Measurements from ENCODE around the gene PLXNC1.

PLXNC1 gene

GRCh38 chr12:94141892-94142291 lies 6.5 kb upstream of the PLXNC1 start:
- TF ChIP-seq CTCF (IDR thresholded peaks at IDR 0.05; ENCODE audit: low read depth, low read length): no peak
- no peak for DNase-seq (ENCODE audit: low read depth in 2 of 2)
- H3K4me3 ChIP-seq (replicated peaks in 1 of 2; ENCODE audit: low read depth in 2 of 2, low read length in 2 of 2): no peak overlapping the region

- no peak for TF ChIP-seq CTCF (IDR thresholded peaks at IDR 0.05; ENCODE audit: low read depth, low read length)
- H3K4me3 ChIP-seq (replicated peaks in 1 of 2; ENCODE audit: low read depth in 2 of 2, low read length in 2 of 2): no peak overlapping the region
- no peak for DNase-seq (ENCODE audit: low read depth in 2 of 2)
Measured at GRCh38 chr12:94143438-94143837, 4.9 kb upstream of the PLXNC1 start.

- TF ChIP-seq CTCF (IDR thresholded peaks at IDR 0.05; ENCODE audit: low read depth, low read length): no peak
- H3K4me3 ChIP-seq (replicated peaks in 1 of 2; ENCODE audit: low read depth in 2 of 2, low read length in 2 of 2): no peak overlapping the region
- no peak for DNase-seq (ENCODE audit: low read depth in 2 of 2)
Measured at GRCh38 chr12:94143951-94144350, 4.4 kb upstream of the PLXNC1 start.

- no peak overlapping the region for H3K4me3 ChIP-seq (replicated peaks in 1 of 2; ENCODE audit: low read depth in 2 of 2, low read length in 2 of 2)
- DNase-seq (ENCODE audit: low read depth in 2 of 2): no peak
- TF ChIP-seq CTCF (IDR thresholded peaks at IDR 0.05; ENCODE audit: low read depth, low read length): no peak
Measured at GRCh38 chr12:94144781-94145180, 3.6 kb upstream of the PLXNC1 start.

GRCh38 chr12:94145191-94145983 lies 3.0 kb upstream of the PLXNC1 start:
- peak; percentile 65 to 78 for DNase-seq (ENCODE audit: low read depth in 2 of 2)
- TF ChIP-seq CTCF (IDR thresholded peaks at IDR 0.05; ENCODE audit: low read depth, low read length): peak; percentile 36
- H3K4me3 ChIP-seq (replicated peaks in 1 of 2; ENCODE audit: low read depth in 2 of 2, low read length in 2 of 2): no peak overlapping the region

- H3K4me3 ChIP-seq (replicated peaks in 1 of 2; ENCODE audit: low read depth in 2 of 2, low read length in 2 of 2): no peak overlapping the region
- TF ChIP-seq CTCF (IDR thresholded peaks at IDR 0.05; ENCODE audit: low read depth, low read length): no peak
- no peak for DNase-seq (ENCODE audit: low read depth in 2 of 2)
Measured at GRCh38 chr12:94146166-94146936, 2.0 kb upstream of the PLXNC1 start.
